ENCODE measurements around the gene TMEM26. TPM values are rescaled to one million over a fixed set of nuclear protein-coding genes. Genes with fewer than 3 reads are reported as not detected.

The TMEM26 gene
- total and polyA plus RNA-seq, 2 of the 8 experiments (the other 6 are each of a cell fraction or from before 2014, with no cell fraction given), result 1.6 to 2.8 TPM

DNA sequence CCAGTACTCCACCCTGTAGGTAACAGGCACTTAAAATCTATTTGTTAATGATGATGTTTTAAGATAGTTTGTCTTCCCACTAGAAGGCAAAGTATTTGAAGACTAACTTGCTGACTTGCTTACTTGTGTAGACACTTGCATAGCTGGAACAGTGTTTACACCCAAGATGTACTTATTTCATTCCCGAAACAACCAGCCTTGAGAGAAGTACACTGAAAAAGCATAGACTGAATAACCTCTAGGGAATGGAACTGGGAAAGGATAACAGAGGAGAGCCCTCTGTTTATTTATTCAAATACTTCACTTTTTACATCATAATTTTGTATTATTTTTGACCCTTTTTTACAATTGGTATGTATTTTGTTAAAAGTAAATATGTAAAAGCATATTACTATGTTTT lies 33.1 kb upstream of the TMEM26 start (continued):
- TF ChIP-seq, protein P1, sequence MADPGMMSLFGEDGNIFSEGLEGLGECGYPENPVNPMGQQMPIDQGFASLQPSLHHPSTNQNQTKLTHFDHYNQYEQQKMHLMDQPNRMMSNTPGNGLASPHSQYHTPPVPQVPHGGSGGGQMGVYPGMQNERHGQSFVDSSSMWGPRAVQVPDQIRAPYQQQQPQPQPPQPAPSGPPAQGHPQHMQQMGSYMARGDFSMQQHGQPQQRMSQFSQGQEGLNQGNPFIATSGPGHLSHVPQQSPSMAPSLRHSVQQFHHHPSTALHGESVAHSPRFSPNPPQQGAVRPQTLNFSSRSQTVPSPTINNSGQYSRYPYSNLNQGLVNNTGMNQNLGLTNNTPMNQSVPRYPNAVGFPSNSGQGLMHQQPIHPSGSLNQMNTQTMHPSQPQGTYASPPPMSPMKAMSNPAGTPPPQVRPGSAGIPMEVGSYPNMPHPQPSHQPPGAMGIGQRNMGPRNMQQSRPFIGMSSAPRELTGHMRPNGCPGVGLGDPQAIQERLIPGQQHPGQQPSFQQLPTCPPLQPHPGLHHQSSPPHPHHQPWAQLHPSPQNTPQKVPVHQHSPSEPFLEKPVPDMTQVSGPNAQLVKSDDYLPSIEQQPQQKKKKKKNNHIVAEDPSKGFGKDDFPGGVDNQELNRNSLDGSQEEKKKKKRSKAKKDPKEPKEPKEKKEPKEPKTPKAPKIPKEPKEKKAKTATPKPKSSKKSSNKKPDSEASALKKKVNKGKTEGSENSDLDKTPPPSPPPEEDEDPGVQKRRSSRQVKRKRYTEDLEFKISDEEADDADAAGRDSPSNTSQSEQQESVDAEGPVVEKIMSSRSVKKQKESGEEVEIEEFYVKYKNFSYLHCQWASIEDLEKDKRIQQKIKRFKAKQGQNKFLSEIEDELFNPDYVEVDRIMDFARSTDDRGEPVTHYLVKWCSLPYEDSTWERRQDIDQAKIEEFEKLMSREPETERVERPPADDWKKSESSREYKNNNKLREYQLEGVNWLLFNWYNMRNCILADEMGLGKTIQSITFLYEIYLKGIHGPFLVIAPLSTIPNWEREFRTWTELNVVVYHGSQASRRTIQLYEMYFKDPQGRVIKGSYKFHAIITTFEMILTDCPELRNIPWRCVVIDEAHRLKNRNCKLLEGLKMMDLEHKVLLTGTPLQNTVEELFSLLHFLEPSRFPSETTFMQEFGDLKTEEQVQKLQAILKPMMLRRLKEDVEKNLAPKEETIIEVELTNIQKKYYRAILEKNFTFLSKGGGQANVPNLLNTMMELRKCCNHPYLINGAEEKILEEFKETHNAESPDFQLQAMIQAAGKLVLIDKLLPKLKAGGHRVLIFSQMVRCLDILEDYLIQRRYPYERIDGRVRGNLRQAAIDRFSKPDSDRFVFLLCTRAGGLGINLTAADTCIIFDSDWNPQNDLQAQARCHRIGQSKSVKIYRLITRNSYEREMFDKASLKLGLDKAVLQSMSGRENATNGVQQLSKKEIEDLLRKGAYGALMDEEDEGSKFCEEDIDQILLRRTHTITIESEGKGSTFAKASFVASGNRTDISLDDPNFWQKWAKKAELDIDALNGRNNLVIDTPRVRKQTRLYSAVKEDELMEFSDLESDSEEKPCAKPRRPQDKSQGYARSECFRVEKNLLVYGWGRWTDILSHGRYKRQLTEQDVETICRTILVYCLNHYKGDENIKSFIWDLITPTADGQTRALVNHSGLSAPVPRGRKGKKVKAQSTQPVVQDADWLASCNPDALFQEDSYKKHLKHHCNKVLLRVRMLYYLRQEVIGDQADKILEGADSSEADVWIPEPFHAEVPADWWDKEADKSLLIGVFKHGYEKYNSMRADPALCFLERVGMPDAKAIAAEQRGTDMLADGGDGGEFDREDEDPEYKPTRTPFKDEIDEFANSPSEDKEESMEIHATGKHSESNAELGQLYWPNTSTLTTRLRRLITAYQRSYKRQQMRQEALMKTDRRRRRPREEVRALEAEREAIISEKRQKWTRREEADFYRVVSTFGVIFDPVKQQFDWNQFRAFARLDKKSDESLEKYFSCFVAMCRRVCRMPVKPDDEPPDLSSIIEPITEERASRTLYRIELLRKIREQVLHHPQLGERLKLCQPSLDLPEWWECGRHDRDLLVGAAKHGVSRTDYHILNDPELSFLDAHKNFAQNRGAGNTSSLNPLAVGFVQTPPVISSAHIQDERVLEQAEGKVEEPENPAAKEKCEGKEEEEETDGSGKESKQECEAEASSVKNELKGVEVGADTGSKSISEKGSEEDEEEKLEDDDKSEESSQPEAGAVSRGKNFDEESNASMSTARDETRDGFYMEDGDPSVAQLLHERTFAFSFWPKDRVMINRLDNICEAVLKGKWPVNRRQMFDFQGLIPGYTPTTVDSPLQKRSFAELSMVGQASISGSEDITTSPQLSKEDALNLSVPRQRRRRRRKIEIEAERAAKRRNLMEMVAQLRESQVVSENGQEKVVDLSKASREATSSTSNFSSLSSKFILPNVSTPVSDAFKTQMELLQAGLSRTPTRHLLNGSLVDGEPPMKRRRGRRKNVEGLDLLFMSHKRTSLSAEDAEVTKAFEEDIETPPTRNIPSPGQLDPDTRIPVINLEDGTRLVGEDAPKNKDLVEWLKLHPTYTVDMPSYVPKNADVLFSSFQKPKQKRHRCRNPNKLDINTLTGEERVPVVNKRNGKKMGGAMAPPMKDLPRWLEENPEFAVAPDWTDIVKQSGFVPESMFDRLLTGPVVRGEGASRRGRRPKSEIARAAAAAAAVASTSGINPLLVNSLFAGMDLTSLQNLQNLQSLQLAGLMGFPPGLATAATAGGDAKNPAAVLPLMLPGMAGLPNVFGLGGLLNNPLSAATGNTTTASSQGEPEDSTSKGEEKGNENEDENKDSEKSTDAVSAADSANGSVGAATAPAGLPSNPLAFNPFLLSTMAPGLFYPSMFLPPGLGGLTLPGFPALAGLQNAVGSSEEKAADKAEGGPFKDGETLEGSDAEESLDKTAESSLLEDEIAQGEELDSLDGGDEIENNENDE (IDR thresholded peaks at IDR 0.05; ENCODE audit: insufficient replicate concordance, low read length), result no peak
- TF ChIP-seq CTBP2 (IDR thresholded peaks at IDR 0.05; ENCODE audit: borderline replicate concordance, insufficient read depth, insufficient read length, low read length), result no peak
